ENCODE results near the gene VAMP7.
"Not testable (repeated sequence)": the region's sequence is repeated elsewhere in the genome, so short reads cannot be mapped to it uniquely, and the experiment has no call there.

Gene VAMP7

DNA sequence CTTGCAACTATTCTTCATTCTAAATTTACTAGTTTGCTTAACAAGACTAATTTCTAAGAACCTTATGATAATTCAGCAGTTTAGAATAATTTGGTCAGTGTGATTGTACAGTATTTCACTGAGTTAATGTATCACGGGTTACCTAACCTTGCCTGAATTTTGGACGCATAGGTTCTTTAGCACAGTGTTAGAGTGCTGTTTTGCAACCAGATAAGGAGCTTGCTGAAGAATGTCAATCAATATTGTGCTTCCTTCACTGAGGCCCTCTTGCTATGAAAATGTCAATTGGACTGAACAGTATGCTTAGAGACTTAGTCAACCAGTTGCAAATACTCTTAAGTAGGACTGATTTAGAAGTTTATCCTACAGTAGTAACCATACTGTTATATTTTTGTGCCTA lies 19.6 kb downstream of the VAMP7 start:
- no peak for DNase-seq (ENCODE audit: low read depth in 3 of 3, low spot score in 1 of 3)

GRCh38 chrX:155907661-155908060 lies 26.5 kb downstream of the VAMP7 start:
- not testable (repeated sequence) for DNase-seq (ENCODE audit: low read depth in 3 of 3, low spot score in 1 of 3)

GRCh38 chrX:155923200-155923599 lies 42.1 kb downstream of the VAMP7 start:
- no peak for DNase-seq (ENCODE audit: low read depth in 3 of 3, low spot score in 1 of 3)

DNA sequence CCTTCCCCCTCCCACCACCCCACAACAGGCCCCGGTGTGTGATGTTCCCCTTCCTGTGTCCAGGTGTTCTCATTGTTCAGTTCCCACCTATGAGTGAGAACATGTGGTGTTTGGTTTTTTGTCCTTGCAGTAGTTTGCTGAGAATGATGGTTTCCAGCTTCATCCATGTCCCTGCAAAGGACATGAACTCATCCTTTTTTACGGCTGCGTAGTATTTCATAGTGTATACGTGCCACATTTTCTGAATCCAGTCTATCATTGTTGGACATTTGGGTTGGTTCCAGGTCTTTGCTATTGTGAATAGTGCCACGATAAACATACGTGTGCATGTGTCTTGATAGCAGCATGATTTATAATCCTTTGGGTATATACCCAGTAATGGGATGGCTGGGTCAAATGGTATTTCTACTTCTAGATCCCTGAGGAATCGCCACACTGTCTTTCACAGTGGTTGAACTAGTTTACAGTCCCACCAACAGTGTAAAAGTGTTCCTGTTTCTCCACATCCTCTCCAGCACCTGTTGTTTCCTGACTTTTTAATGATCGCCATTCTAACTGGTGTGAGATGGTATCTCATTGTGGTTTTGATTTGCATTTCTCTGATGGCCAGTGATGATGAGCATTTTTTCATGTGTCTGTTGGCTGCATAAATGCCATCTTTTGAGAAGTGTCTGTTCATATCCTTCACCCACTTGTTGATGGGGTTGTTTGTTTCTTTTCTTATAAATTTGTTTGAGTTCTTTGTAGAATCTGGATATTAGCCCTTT lies 49.9 kb downstream of the VAMP7 start:
- not testable (repeated sequence) for DNase-seq (ENCODE audit: low read depth in 3 of 3, low spot score in 1 of 3)

DNA sequence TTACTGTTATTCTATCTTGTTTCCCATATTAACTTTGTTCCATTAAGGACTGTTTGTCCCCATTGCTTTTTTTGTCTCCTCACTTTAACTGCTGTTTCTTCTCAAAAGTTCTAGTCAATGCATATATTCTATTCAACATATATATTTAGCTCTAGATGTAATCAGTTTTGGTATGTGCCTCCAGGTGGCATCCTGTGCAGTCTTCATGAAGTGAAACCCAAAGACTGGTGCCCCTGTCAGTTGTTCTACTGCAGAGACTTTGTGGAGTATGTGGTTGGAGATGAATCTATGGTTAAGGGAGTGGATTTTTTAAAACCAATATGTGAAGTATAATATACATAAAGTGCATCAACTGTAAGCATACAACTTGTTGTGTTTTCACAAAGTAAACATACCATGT lies 57.0 kb downstream of the VAMP7 start:
- no peak for DNase-seq (ENCODE audit: low read depth in 3 of 3, low spot score in 1 of 3)

- DNase-seq (ENCODE audit: low read depth in 3 of 3, low spot score in 1 of 3) = no peak
These were observed 68.0 kb downstream of the VAMP7 start for GRCh38 chrX:155949098-155949497.

- no peak for DNase-seq (ENCODE audit: low read depth in 3 of 3, low spot score in 1 of 3)
These were observed 70.2 kb downstream of the VAMP7 start for GRCh38 chrX:155951237-155951789.

GRCh38 chrX:155953055-155953454 lies 71.9 kb downstream of the VAMP7 start:
- no peak for DNase-seq (ENCODE audit: low read depth in 3 of 3, low spot score in 1 of 3)

DNA sequence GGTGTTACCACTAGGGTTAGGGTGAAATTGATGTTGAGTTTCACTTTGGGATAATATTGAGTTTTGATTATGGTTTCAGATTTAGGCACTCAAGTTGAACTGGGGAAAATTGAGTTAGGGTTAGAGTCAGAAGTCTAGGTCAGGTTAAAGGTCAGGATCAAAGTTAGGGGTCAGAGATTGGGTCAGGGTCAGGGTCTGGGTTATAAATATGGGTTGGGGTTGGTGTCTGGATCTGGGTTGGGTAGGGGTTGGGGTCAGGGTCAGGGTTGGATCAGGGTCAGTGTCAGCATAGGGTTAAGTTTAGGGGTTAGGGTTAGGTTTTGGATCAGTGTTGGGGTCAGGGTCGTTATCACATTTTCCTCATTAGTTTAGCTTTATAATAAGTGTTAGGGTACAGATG lies 73.6 kb downstream of the VAMP7 start:
- no peak for DNase-seq (ENCODE audit: low read depth in 3 of 3, low spot score in 1 of 3)

DNA sequence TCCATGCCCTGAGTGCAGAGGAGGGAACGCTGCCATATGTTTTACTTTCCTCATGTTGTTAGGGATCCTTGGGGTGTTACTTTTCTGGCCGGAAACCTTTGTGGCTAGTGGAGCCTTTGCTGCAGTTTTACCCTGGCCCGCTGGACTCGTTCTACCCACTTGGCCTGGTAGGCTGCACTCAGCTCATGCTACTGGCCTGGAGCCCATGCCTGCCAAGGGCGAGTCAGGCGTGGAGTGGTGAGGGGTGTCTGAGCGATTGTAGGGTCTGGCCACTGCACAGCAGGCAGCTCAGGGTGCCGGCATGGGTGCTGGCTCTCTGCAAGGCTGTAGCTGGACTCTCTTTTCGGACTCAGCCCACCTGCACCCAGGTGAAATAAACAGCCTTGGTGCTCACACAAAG lies 75.0 kb downstream of the VAMP7 start:
- DNase-seq (ENCODE audit: low read depth in 3 of 3, low spot score in 1 of 3) = no peak

DNA sequence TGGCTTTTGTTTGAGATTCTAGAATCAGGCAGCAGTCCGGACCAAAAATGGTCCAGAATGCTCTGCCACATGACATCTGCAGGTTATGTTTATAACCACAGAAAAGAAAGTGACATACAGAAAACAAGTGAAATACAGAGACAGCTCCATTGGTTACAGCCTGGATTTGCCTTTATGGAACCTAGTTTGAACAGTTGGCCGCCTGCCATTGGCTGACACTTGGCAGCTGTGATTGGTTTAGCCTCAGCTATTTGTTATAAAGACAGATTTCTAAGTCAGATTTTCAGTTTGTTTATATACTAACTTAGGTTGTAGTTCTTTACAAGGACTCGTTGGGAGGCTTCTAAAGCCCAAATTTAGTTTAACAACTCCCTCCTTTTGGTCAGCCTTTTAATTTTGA lies 75.5 kb downstream of the VAMP7 start:
- DNase-seq (ENCODE audit: low read depth in 3 of 3, low spot score in 1 of 3) = no peak

GRCh38 chrX:155957843-155958242 lies 76.7 kb downstream of the VAMP7 start:
- no peak for DNase-seq (ENCODE audit: low read depth in 3 of 3, low spot score in 1 of 3)

- no peak for DNase-seq (ENCODE audit: low read depth in 3 of 3, low spot score in 1 of 3)
These were observed 78.0 kb downstream of the VAMP7 start for GRCh38 chrX:155959018-155959587.

- DNase-seq (ENCODE audit: low read depth in 3 of 3, low spot score in 1 of 3) = no peak
These were observed 81.8 kb downstream of the VAMP7 start for GRCh38 chrX:155962906-155963305.

DNA sequence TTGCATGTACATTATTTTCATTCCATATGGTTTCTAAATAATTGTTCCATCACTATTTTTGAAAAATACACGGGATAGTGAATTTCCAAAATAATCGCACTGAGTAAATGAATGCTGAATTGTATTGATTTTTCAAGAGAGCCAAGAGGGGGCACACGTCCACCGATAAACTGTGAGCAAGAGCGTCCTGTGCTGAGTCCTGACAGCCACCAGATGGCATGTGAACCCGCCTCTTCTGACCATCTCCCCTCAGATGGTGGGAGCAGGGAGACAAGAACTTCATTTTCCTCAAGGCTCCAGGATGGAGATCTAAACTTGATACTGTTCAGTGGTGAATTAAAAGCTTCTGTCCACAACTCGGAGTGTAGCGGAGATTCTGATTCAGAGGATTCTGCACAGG lies 85.7 kb downstream of the VAMP7 start:
- no peak for DNase-seq (ENCODE audit: low read depth in 3 of 3, low spot score in 1 of 3)

DNA sequence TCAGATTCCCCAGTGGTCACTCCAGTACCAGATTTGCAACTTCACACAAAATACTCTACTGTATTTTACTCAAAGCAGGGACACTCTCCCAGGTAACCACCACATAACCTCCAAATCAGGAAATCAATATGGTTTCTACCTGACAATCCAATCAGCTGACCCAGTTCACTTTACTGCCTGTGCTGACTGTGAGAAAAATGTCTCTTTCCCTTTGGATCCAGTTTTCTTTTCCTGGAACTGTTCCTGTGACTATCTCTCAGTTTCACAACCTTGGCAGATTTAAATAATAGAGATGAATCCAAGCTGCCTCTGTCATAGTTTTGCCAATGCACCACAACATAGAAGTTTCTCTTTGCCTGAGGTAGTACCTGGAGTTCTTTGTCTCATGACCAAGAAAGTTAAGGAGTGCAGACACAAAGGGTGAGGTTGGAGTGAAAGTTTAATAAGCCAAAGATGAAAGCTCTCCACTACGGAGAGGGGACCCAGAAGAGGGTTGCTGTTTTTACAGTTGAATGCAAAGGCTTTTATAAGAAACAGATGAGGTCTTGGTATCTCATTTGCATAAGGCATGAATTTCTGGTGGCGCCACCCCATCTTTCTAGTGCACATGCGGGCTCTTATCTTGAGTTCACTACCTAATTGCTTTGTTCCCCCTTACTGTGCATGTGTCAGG lies 86.6 kb downstream of the VAMP7 start:
- no peak for DNase-seq (ENCODE audit: low read depth in 3 of 3, low spot score in 1 of 3)

DNA sequence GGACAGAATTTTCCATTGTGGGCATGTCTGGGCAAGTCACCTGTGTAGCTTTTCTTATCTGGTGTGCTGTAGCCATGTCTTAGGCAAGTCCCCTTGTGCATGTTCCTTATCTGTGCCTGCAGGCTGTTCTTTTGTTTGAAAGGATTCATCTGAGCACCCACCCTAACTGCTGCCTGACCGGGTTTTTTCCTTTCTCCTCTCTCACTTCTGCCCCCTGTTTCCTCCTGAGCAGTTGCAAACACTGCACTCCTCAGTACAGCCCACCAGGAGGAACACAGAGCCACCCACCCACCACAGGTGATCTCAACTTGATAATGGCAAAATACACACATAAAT lies 87.1 kb downstream of the VAMP7 start:
- no peak for DNase-seq (ENCODE audit: low read depth in 3 of 3, low spot score in 1 of 3)

GRCh38 chrX:155968791-155969190 lies 87.6 kb downstream of the VAMP7 start:
- DNase-seq (ENCODE audit: low read depth in 3 of 3, low spot score in 1 of 3) = no peak

DNA sequence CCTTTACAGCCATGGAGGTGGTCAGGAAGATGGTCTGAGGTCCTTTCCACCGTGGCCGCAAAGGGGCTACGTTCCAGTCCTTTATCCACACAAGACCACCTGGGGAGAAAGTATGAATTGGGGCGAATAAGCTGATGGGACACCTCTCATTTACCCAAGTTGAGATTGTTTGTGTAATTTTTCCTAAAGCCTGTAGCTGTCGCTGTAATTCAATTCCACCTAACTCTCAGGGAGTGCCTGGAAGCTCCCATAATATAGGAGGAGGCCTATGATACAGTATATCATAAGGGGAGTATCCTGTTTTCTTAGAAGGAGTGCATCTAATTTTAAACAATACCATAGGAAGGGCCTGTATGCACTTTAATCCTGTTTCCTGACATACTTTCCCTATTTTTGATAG lies 90.5 kb downstream of the VAMP7 start:
- DNase-seq (ENCODE audit: low read depth in 3 of 3, low spot score in 1 of 3) = not testable (repeated sequence)

DNA sequence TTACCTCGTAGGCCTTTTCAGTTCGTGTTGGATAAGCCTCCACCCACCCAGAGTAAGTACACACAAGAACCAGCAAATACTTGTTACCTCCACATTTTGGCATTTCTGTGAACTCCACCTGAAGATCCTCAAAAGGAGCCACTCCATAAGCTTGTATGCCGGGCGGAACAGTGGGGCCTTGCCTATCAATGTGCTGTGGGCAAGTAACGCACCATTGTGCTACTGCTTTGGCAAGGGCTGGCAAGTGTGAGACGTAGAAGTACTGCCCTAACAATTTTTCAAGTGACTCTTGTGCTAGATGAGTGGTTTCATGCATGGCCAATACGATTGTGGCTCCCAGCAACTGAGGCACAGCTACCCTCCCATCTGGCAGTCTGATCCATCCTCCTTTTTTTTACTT lies 91.1 kb downstream of the VAMP7 start:
- DNase-seq (ENCODE audit: low read depth in 3 of 3, low spot score in 1 of 3) = not testable (repeated sequence)

DNA sequence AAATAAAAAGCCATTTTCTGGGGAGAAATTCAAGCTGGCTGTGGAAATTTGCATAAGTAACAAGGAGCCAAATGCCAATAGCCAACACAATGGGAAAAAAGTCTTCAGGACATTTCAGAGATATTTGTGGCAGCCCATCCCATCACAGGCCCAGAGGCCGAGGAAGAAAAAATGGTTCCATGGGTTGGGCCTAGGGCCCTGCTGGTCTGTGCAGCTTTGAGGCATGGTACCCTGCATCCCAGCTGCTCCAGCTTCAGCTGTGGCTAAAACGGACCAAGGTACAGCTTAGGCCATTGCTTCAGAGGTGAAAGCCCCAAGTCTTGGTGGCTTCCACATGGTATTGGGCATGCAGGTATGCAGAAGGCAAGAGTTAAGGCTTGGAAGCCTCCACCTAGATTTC lies 102.2 kb downstream of the VAMP7 start:
- no peak for DNase-seq (ENCODE audit: low read depth in 3 of 3, low spot score in 1 of 3)

DNA sequence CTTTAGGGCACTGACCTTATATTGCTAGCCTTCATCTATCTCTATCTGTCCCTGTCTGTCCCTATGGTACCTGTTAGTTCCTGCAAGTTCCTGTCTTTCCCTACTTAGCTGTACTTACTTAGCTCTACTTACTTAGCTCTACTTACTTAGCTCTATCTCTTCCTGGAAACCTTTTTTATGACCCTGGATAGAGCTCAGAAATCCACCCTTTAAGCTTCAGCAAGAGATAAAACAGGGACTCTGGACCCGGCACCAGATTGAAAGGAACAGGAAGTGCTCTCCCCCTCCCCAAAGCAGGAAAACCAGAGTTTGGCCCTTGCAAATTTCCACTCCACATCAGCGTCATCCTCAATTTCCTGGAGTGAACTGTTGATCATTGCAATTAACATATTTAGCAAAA lies 104.1 kb downstream of the VAMP7 start:
- no peak for DNase-seq (ENCODE audit: low read depth in 3 of 3, low spot score in 1 of 3)

Data from stimulated activated CD4-positive, alpha-beta T cell treated with anti-CD3 and anti-CD28 coated beads, TNF-alpha, amount 100 ng/mL, for 1 hour (primary cell).